MCF 10A (cell line): ENCODE results near the gene CASR. TPM values are rescaled to one million over a fixed set of nuclear protein-coding genes. Genes with fewer than 3 reads are reported as not detected.

Source experiments
- BruUV-seq: library from RNA; stranded (reverse); fragments of 400-500 nt; replicated peaks from 2 replicates; lab custom pipeline; 2021; lab: Mats Ljungman, UMichigan
- CTCF ChIA-PET: fragments of 300-600 bp; sonication (Branson Sonifier 250); formaldehyde crosslinking; extraction: SDS; loops from one replicate; lab custom pipeline; 2021; ENCODE audit warnings: antibody characterized with exemption, inconsistent platforms; lab: Yijun Ruan, JAX
- POLR2A ChIA-PET: fragments of 300-600, 350-650 bp; sonication (Branson Sonifier 250); formaldehyde crosslinking; extraction: SDS; loops from one replicate; lab custom pipeline; 2020; ENCODE audit warnings: antibody characterized with exemption, inconsistent platforms; lab: Yijun Ruan, JAX
- DNase-seq: peaks from one replicate; pipeline ENCODE4 v3.0.0-alpha.2; 2018; ENCODE audit not compliant: unreplicated experiment
- H3K27ac Mint-ChIP-seq: one replicate; pipeline ENCODE4 v1.8.0; 2022; ENCODE audit warnings: mild to moderate bottlenecking, low read depth, mixed read lengths; ENCODE audit not compliant: unreplicated experiment
- H3K27me3 Mint-ChIP-seq: one replicate; pipeline ENCODE4 v1.8.0; 2022; ENCODE audit warnings: mixed read lengths; ENCODE audit not compliant: insufficient read depth, unreplicated experiment
- H3K36me3 Mint-ChIP-seq: one replicate; pipeline ENCODE4 v1.8.0; 2022; ENCODE audit warnings: mild to moderate bottlenecking, moderate library complexity, mixed read lengths; ENCODE audit not compliant: insufficient read depth, unreplicated experiment
- H3K4me1 Mint-ChIP-seq: one replicate; pipeline ENCODE4 v1.8.0; 2022; ENCODE audit warnings: mixed read lengths; ENCODE audit not compliant: insufficient read depth, unreplicated experiment
- H3K4me3 Mint-ChIP-seq: one replicate; pipeline ENCODE4 v1.8.0; 2022; ENCODE audit warnings: mild to moderate bottlenecking, moderate library complexity, mixed read lengths; ENCODE audit not compliant: unreplicated experiment
- H3K9me3 Mint-ChIP-seq: one replicate; pipeline ENCODE4 v1.8.0; 2022; ENCODE audit warnings: mixed read lengths; ENCODE audit not compliant: unreplicated experiment
- CTCF ChIP-seq: fragments of 200-600 bp; IDR thresholded peaks from one replicate; pipeline ENCODE4 v1.8.0; 2022; ENCODE audit warnings: antibody characterized with exemption, mild to moderate bottlenecking; ENCODE audit not compliant: unreplicated experiment
- intact Hi-C: fragments of 100-400 bp; cut with micrococcal nuclease; formaldehyde crosslinking; loops from 2 replicates; pipeline ENCODE4 v1.14.1; 2022
- total RNA-seq: library from RNA; stranded (reverse); gene quantifications from 2 replicates; pipeline ENCODE4 v1.2.3, GENCODE V29; 2022

Gene CASR
- total RNA-seq, 1 experiment from 2014 or later, result not detected

DNA sequence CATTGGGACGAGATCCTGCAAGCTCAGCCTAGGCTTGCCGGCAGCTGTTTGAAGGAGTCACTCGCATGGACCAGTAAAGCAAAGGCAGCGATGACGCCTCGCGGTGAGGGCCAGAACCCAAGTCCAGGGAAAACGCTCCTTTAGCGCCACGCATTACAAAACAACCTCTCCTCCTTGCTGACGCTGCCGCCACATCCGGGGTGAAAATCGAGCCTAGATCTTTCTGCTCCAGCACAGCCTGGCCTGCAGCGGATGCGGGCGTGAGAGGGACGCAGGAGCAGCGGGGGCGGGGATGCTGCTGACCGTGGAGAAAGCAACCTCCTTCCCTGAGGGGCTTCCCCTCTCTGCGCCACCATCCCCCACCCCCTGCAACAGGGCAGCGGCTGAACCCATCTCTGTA is 46.7 kb downstream of the CASR start:
- no peaks in the 10 kb centered on the region for H3K36me3 Mint-ChIP-seq
- peaks cover 20% of the 10 kb centered on the region for H3K27me3 Mint-ChIP-seq
- no TSS peak for BruUV-seq
- TF ChIP-seq CTCF, result no peak
- ChIA-PET CTCF (no interaction called here), POLR2A (no interaction called here)
- intact Hi-C loops, result no loop called here
- H3K4me1 Mint-ChIP-seq, result no peaks in the 10 kb centered on the region
- H3K27ac Mint-ChIP-seq, result no peak overlapping the region
- H3K4me3 Mint-ChIP-seq, result no peak overlapping the region
- DNase-seq, result no peak
- no peaks in the 10 kb centered on the region for H3K9me3 Mint-ChIP-seq

GRCh38 chr3:122231465-122232157 is 48.1 kb downstream of the CASR start:
- CTCF ChIA-PET, result no interaction called here
- no peak for DNase-seq
- POLR2A ChIA-PET, result no interaction called here
- no TSS peak for BruUV-seq
- Mint-ChIP-seq H3K4me1 (no peaks in the 10 kb centered on the region), H3K4me3 (no peak overlapping the region), H3K27ac (no peak overlapping the region), H3K9me3 (no peaks in the 10 kb centered on the region), H3K36me3 (no peaks in the 10 kb centered on the region), H3K27me3 (peaks cover 20% of the 10 kb centered on the region)
- TF ChIP-seq CTCF, result no peak
- intact Hi-C loops, result no loop called here

DNA sequence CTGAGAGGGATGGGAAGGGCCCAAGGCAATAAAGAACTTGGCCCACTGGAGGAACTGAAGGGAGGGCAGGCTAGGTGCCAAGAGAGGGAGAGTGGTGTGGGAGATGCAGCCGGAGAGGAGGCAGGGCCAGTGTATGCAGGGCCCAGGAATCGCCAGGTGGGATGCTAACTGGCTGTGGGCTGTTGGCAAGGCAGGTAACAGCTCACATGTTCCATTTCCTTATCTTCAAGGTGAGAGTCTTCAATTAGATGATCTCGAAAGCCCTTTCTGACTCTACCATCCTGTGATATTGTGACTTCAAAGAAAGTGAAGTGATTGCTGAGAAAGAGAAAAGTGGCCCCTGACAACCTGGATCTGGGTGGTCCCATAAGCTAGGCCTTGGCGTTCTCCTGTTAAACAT is 49.0 kb downstream of the CASR start:
- POLR2A ChIA-PET, result no interaction called here

More for the DNA sequence above, 49.0 kb downstream of the CASR start:
- no peaks in the 10 kb centered on the region for H3K4me1 Mint-ChIP-seq
- H3K36me3 Mint-ChIP-seq, result no peaks in the 10 kb centered on the region
- H3K27me3 Mint-ChIP-seq, result peaks cover 20% of the 10 kb centered on the region
- BruUV-seq, result no TSS peak
- H3K9me3 Mint-ChIP-seq, result no peaks in the 10 kb centered on the region
- no peak overlapping the region for H3K27ac Mint-ChIP-seq
- no peak overlapping the region for H3K4me3 Mint-ChIP-seq
- DNase-seq, result no peak
- intact Hi-C loops, result no loop called here
- CTCF ChIA-PET, result no interaction called here
- no peak for TF ChIP-seq CTCF
